ENCODE results near the gene DCTD.

DCTD gene

GRCh38 chr4:182931691-182932345, 14.6 kb upstream of the DCTD start:
- TF ChIP-seq REST (IDR thresholded peaks at IDR 0.05; ENCODE audit: insufficient read depth in 1 of 2, low read depth in 2 of 2, low read length in 2 of 2) (no peak), POLR2AphosphoS5 (IDR thresholded peaks at IDR 0.05; ENCODE audit: low read depth, low read length) (no peak), TAF1 (IDR thresholded peaks at IDR 0.05; ENCODE audit: borderline replicate concordance, insufficient read depth, low read length) (no peak), SIN3A (IDR thresholded peaks at IDR 0.05; ENCODE audit: borderline replicate concordance, insufficient read depth, low read length) (no peak), FOXP2 (optimal IDR thresholded peaks at IDR 0.05; ENCODE audit: borderline replicate concordance, extremely low read depth, extremely low read length, insufficient read depth) (no peak)

- TF ChIP-seq REST (IDR thresholded peaks at IDR 0.05; ENCODE audit: insufficient read depth in 1 of 2, low read depth in 2 of 2, low read length in 2 of 2) (no peak), POLR2AphosphoS5 (IDR thresholded peaks at IDR 0.05; ENCODE audit: low read depth, low read length) (no peak), SIN3A (IDR thresholded peaks at IDR 0.05; ENCODE audit: borderline replicate concordance, insufficient read depth, low read length) (no peak), TAF1 (IDR thresholded peaks at IDR 0.05; ENCODE audit: borderline replicate concordance, insufficient read depth, low read length) (no peak), FOXP2 (optimal IDR thresholded peaks at IDR 0.05; ENCODE audit: borderline replicate concordance, extremely low read depth, extremely low read length, insufficient read depth) (no peak)
Measured at GRCh38 chr4:182930889-182931288, 13.7 kb upstream of the DCTD start.

- no peak for TF ChIP-seq SIN3A (IDR thresholded peaks at IDR 0.05; ENCODE audit: borderline replicate concordance, insufficient read depth, low read length)
- TF ChIP-seq FOXP2 (optimal IDR thresholded peaks at IDR 0.05; ENCODE audit: borderline replicate concordance, extremely low read depth, extremely low read length, insufficient read depth), result no peak
Measured at GRCh38 chr4:182929296-182929695, 12.1 kb upstream of the DCTD start.

GRCh38 chr4:182928061-182928460, 10.9 kb upstream of the DCTD start:
- TF ChIP-seq FOXP2 (optimal IDR thresholded peaks at IDR 0.05; ENCODE audit: borderline replicate concordance, extremely low read depth, extremely low read length, insufficient read depth) (no peak), POLR2AphosphoS5 (IDR thresholded peaks at IDR 0.05; ENCODE audit: low read depth, low read length) (no peak), SIN3A (IDR thresholded peaks at IDR 0.05; ENCODE audit: borderline replicate concordance, insufficient read depth, low read length) (no peak), TAF1 (IDR thresholded peaks at IDR 0.05; ENCODE audit: borderline replicate concordance, insufficient read depth, low read length) (no peak), REST (IDR thresholded peaks at IDR 0.05; ENCODE audit: insufficient read depth in 1 of 2, low read depth in 2 of 2, low read length in 2 of 2) (no peak)

- TF ChIP-seq POLR2AphosphoS5 (IDR thresholded peaks at IDR 0.05; ENCODE audit: low read depth, low read length) (no peak), SIN3A (IDR thresholded peaks at IDR 0.05; ENCODE audit: borderline replicate concordance, insufficient read depth, low read length) (no peak), TAF1 (IDR thresholded peaks at IDR 0.05; ENCODE audit: borderline replicate concordance, insufficient read depth, low read length) (no peak), FOXP2 (optimal IDR thresholded peaks at IDR 0.05; ENCODE audit: borderline replicate concordance, extremely low read depth, extremely low read length, insufficient read depth) (no peak), REST (IDR thresholded peaks at IDR 0.05; ENCODE audit: insufficient read depth in 1 of 2, low read depth in 2 of 2, low read length in 2 of 2) (no peak)
Measured at GRCh38 chr4:182927505-182927904, 10.3 kb upstream of the DCTD start.
